BLaER1 treated with 17β-estradiol and CSF1 and Interleukin-3, amounts not matched to agents 10 nM and 100 nM (cell line): ENCODE results near the gene TTC7B.

Experiments used
- H3K27ac ChIP-seq, 11 experiments: shearing (Covaris generic); formaldehyde crosslinking; 2 replicates each; pipeline ENCODE4 v1.8.1; 2022
- H3K27me3 ChIP-seq, 11 experiments: shearing (Covaris generic); formaldehyde crosslinking; 2 replicates each; pipeline ENCODE4 v1.8.1; 2022
- H3K36me3 ChIP-seq, 11 experiments: shearing (Covaris generic); formaldehyde crosslinking; 2 replicates each; pipeline ENCODE4 v1.8.1; 2022
- H3K4me1 ChIP-seq, 10 experiments: shearing (Covaris generic); formaldehyde crosslinking; 2 replicates each; pipeline ENCODE4 v1.8.1; 2022
- H3K4me2 ChIP-seq, 11 experiments: shearing (Covaris generic); formaldehyde crosslinking; 2 replicates each; pipeline ENCODE4 v1.8.1; 2022
- H3K4me3 ChIP-seq, 10 experiments: shearing (Covaris generic); formaldehyde crosslinking; 2 replicates each; pipeline ENCODE4 v1.8.1; 2022
- H3K9ac ChIP-seq, 11 experiments: shearing (Covaris generic); formaldehyde crosslinking; 2 replicates each; pipeline ENCODE4 v1.8.1; 2022
- H3K9me3 ChIP-seq, 11 experiments: shearing (Covaris generic); formaldehyde crosslinking; replicated peaks in 1 of 11; 2 replicates each; pipeline ENCODE4 v1.8.1; 2022
- H4K20me1 ChIP-seq, 11 experiments: shearing (Covaris generic); formaldehyde crosslinking; 2 replicates each; pipeline ENCODE4 v1.8.1; 2022
- Cebpa-rat ChIP-seq, 11 experiments: shearing (Covaris generic); IDR thresholded peaks; 2 replicates each; pipeline ENCODE4 v1.8.1; 2022

TTC7B gene

GRCh38 chr14:90500665-90501370, 315.4 kb downstream of the TTC7B start:
- Histone ChIP-seq H3K27ac (no peak overlapping the region), H3K4me1 (peaks cover 5 to 18% (median 14%) of the 10 kb centered on the region in 10 experiments; a peak in 16 of 20 replicates), H3K36me3 (no peaks in the 10 kb centered on the region), H3K9me3 (0 out of 22 replicates have a peak, but pooled peaks cover 0 to 2% (median 0%) of the 10 kb centered on the region in 11 experiments), H3K9ac (no peak overlapping the region), H3K4me2 (peak overlapping the region in 4 of 11 experiments; percentile 2 to 48 (median 22); a peak in 2 of 22 replicates), H3K27me3 (no peaks in the 10 kb centered on the region), H4K20me1 (no peaks in the 10 kb centered on the region), H3K4me3 (no peak overlapping the region)
- no peak for TF ChIP-seq Cebpa-rat (IDR thresholded peaks at IDR 0.05)

GRCh38 chr14:90499908-90500664, 316.1 kb downstream of the TTC7B start:
- TF ChIP-seq Cebpa-rat (IDR thresholded peaks at IDR 0.05): no peak

GRCh38 chr14:90499121-90499520, 317.1 kb downstream of the TTC7B start:
- H3K4me1 ChIP-seq: peaks cover 0 to 6% (median 0%) of the 10 kb centered on the region in 10 experiments; a peak in 5 of 20 replicates
- no peak overlapping the region for H3K4me2 ChIP-seq
- no peak overlapping the region for H3K27ac ChIP-seq
- no peaks in the 10 kb centered on the region for H3K27me3 ChIP-seq
- H3K9me3 ChIP-seq: 0 out of 22 replicates have a peak, but pooled peaks cover 0 to 6% (median 0%) of the 10 kb centered on the region in 11 experiments
- H3K9ac ChIP-seq: no peak overlapping the region
- TF ChIP-seq Cebpa-rat (IDR thresholded peaks at IDR 0.05): no peak
- H3K36me3 ChIP-seq: no peaks in the 10 kb centered on the region
- H4K20me1 ChIP-seq: no peaks in the 10 kb centered on the region
- H3K4me3 ChIP-seq: no peak overlapping the region

More at GRCh38 chr14:90499908-90500664, 316.1 kb downstream of the TTC7B start:
- peak overlapping the region in 2 of 11 experiments; percentile 27 to 48; a peak in 2 of 22 replicates for H3K4me2 ChIP-seq
- H3K4me1 ChIP-seq: peaks cover 5 to 14% (median 7%) of the 10 kb centered on the region in 10 experiments; a peak in 14 of 20 replicates
- no peaks in the 10 kb centered on the region for H3K36me3 ChIP-seq
- no peak overlapping the region for H3K9ac ChIP-seq
- 0 out of 22 replicates have a peak, but pooled peaks cover 0 to 6% (median 0%) of the 10 kb centered on the region in 11 experiments for H3K9me3 ChIP-seq
- no peaks in the 10 kb centered on the region for H3K27me3 ChIP-seq
- H3K4me3 ChIP-seq: no peak overlapping the region
- H3K27ac ChIP-seq: no peak overlapping the region
- no peaks in the 10 kb centered on the region for H4K20me1 ChIP-seq

- Histone ChIP-seq H3K4me2 (no peak overlapping the region), H3K4me3 (no peak overlapping the region), H3K9ac (no peak overlapping the region), H3K4me1 (peaks cover 0 to 6% (median 0%) of the 10 kb centered on the region in 10 experiments; a peak in 5 of 20 replicates), H3K27me3 (no peaks in the 10 kb centered on the region), H3K36me3 (no peaks in the 10 kb centered on the region), H4K20me1 (no peaks in the 10 kb centered on the region), H3K27ac (no peak overlapping the region), H3K9me3 (0 out of 22 replicates have a peak, but pooled peaks cover 0 to 6% (median 0%) of the 10 kb centered on the region in 11 experiments)
- no peak for TF ChIP-seq Cebpa-rat (IDR thresholded peaks at IDR 0.05)
These were observed 318.0 kb downstream of the TTC7B start for GRCh38 chr14:90498198-90498597.

- Histone ChIP-seq H4K20me1 (no peaks in the 10 kb centered on the region), H3K9me3 (0 out of 22 replicates have a peak, but pooled peaks cover 0 to 6% (median 0%) of the 10 kb centered on the region in 11 experiments), H3K27me3 (no peaks in the 10 kb centered on the region), H3K36me3 (no peaks in the 10 kb centered on the region), H3K4me3 (no peak overlapping the region), H3K4me1 (peaks cover 0 to 6% (median 5%) of the 10 kb centered on the region in 10 experiments; a peak in 7 of 20 replicates), H3K4me2 (no peak overlapping the region), H3K27ac (no peak overlapping the region), H3K9ac (no peak overlapping the region)
- TF ChIP-seq Cebpa-rat (IDR thresholded peaks at IDR 0.05): no peak
These were observed 319.9 kb downstream of the TTC7B start for GRCh38 chr14:90496379-90496778.

- TF ChIP-seq Cebpa-rat (IDR thresholded peaks at IDR 0.05): no peak
- Histone ChIP-seq H3K9me3 (0 out of 22 replicates have a peak, but pooled peaks cover 0 to 6% (median 0%) of the 10 kb centered on the region in 11 experiments), H3K36me3 (no peaks in the 10 kb centered on the region), H3K9ac (no peak overlapping the region), H3K27ac (no peak overlapping the region), H3K4me2 (no peak overlapping the region), H3K4me1 (peaks cover 0 to 9% (median 1%) of the 10 kb centered on the region in 10 experiments; a peak in 7 of 20 replicates), H4K20me1 (no peaks in the 10 kb centered on the region), H3K27me3 (no peaks in the 10 kb centered on the region), H3K4me3 (no peak overlapping the region)
These were observed 320.6 kb downstream of the TTC7B start for GRCh38 chr14:90495357-90496276.

- H3K4me3 ChIP-seq: no peak overlapping the region
- H3K9me3 ChIP-seq: peaks cover 0 to 6% (median 0%) of the 10 kb centered on the region in 11 experiments; a peak in 2 of 22 replicates
- H3K27ac ChIP-seq: no peak overlapping the region
- no peak for TF ChIP-seq Cebpa-rat (IDR thresholded peaks at IDR 0.05)
- no peak overlapping the region for H3K4me2 ChIP-seq
- H4K20me1 ChIP-seq: no peaks in the 10 kb centered on the region
- H3K36me3 ChIP-seq: no peaks in the 10 kb centered on the region
- no peaks in the 10 kb centered on the region for H3K27me3 ChIP-seq
- peaks cover 5 to 20% (median 10%) of the 10 kb centered on the region in 10 experiments for H3K4me1 ChIP-seq
- H3K9ac ChIP-seq: no peak overlapping the region
These were observed 324.2 kb downstream of the TTC7B start for GRCh38 chr14:90491911-90492531.
